ENCODE measurements around the gene ERMP1. TPM values are rescaled to one million over a fixed set of nuclear protein-coding genes. Genes with fewer than 3 reads are reported as not detected.

ERMP1 gene
- polyA plus RNA-seq, 3 donors = 2.5 to 3.7 (median 3.6) TPM

DNA sequence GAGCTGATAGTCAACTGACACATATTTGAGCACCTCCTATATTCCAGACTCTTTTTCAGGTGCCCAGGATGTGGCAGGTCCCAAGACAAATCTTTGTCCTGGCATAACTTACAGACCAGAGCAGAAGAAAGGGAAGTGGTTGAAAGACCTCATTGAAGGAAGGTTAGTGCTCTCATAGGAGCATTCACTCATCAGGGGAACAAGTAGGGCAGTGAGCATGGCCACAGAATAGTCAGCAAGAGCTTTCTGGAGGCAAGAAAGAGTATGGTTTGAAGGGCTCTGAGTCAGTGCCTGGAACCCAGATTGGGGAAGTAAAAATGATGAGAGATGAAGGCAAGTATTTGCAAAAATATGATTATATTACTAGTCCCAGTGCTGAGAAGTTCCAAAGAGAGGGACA is 25.0 kb upstream of the ERMP1 start:
- no peak overlapping the region for H3K4me3 ChIP-seq (replicated peaks in 1 of 3; ENCODE audit: low read depth in 2 of 3, low read length in 3 of 3)
- no peaks in the 10 kb centered on the region for H3K27me3 Mint-ChIP-seq (ENCODE audit: low read depth in 3 of 3)
- H3K9me3 Mint-ChIP-seq = peaks cover 0 to 7% (median 0%) of the 10 kb centered on the region in 7 donors
- H3K36me3 Mint-ChIP-seq = peaks cover 0 to 1% of the 10 kb centered on the region in 2 donors
- no peaks in the 10 kb centered on the region for H3K27me3 ChIP-seq (ENCODE audit: control insufficient read depth in 2 of 2, insufficient read depth in 2 of 2, low read length in 2 of 2)
- intact Hi-C loops (cut with micrococcal nuclease) = no loop called here
- peak overlapping the region in 3 of 7 donors; percentile 3 to 64 (median 38) for H3K27ac Mint-ChIP-seq
- no peak overlapping the region for H2AFZ ChIP-seq (ENCODE audit: insufficient read depth, low read depth, low read length, poor library complexity, severe bottlenecking)
- no peaks in the 10 kb centered on the region for H3K36me3 ChIP-seq (replicated peaks in 1 of 2; ENCODE audit: control insufficient read depth in 1 of 2, insufficient read depth in 2 of 2, low read length in 2 of 2)
- H3K79me2 ChIP-seq (ENCODE audit: insufficient read depth, low read length) = no peaks in the 10 kb centered on the region
- no peaks in the 10 kb centered on the region for H4K20me1 ChIP-seq (ENCODE audit: insufficient read depth, low read length)
- TF ChIP-seq, protein P1, sequence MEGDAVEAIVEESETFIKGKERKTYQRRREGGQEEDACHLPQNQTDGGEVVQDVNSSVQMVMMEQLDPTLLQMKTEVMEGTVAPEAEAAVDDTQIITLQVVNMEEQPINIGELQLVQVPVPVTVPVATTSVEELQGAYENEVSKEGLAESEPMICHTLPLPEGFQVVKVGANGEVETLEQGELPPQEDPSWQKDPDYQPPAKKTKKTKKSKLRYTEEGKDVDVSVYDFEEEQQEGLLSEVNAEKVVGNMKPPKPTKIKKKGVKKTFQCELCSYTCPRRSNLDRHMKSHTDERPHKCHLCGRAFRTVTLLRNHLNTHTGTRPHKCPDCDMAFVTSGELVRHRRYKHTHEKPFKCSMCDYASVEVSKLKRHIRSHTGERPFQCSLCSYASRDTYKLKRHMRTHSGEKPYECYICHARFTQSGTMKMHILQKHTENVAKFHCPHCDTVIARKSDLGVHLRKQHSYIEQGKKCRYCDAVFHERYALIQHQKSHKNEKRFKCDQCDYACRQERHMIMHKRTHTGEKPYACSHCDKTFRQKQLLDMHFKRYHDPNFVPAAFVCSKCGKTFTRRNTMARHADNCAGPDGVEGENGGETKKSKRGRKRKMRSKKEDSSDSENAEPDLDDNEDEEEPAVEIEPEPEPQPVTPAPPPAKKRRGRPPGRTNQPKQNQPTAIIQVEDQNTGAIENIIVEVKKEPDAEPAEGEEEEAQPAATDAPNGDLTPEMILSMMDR (IDR thresholded peaks at IDR 0.05) = no peak
- H3K4me1 Mint-ChIP-seq = peaks cover 8% of the 10 kb centered on the region
- no peak overlapping the region for H3K9ac ChIP-seq (ENCODE audit: insufficient read depth, low read length, poor library complexity, severe bottlenecking)
- H3K27ac ChIP-seq (ENCODE audit: low read depth in 1 of 2, low read length in 2 of 2) = no peak overlapping the region
- H3K4me1 ChIP-seq (ENCODE audit: control insufficient read depth in 1 of 2, insufficient read depth in 2 of 2, low read length in 2 of 2) = peaks cover 0 to 6% of the 10 kb centered on the region in 2 donors
- H3K4me2 ChIP-seq (replicated peaks; ENCODE audit: extremely low read depth, low read length, poor library complexity, severe bottlenecking) = no peak overlapping the region
- no peak overlapping the region for H3K4me3 Mint-ChIP-seq
- peak; percentile 22 to 41 (median 28) for DNase-seq
- H3K9me3 ChIP-seq (replicated peaks in 1 of 2; ENCODE audit: control insufficient read depth in 1 of 2, insufficient read depth in 1 of 2, low read length in 2 of 2) = no peaks in the 10 kb centered on the region

DNA sequence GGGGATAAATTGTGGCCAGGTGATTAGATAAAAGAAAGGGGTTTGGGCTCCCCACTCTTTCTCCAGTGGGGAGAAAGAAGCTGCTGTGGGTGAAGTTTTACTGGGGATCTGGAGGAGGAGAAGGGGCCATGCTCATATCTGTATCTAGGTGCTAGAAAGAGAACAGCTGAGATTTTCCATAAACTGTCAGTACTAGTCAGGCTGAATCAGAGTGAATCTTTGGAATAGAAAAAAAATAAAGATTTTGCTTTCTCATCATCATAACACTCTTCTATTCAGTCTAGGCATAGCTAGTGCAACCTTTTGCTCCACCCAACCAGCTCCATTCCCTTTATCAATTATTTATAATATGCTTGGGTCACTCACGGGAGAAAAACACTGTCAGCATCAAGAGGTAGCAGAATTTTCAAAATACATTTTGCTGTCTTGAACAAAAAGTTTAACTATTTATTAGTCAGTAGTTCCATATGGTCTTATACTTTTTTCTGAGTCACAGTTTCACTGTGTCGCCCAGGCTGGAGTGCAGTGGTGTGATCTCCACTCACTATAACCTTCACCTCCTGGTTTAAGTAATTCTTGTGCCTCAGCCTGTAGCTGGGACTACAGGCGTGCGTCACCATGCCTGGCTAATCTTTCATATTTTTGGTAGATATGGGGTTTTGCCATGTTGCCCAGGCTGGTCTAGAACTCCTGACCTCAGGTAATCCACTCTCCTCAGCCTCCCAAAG is 21.3 kb upstream of the ERMP1 start:
- Mint-ChIP-seq H3K9me3 (peaks cover 0 to 7% (median 0%) of the 10 kb centered on the region in 7 donors), H3K4me3 (no peak overlapping the region), H3K36me3 (peaks cover 0 to 4% of the 10 kb centered on the region in 2 donors), H3K27me3 (ENCODE audit: low read depth in 3 of 3) (no peaks in the 10 kb centered on the region), H3K4me1 (peaks cover 38% of the 10 kb centered on the region), H3K27ac (peak overlapping the region in 1 of 7 donors; percentile 30)
- no peaks in the 10 kb centered on the region for H3K27me3 ChIP-seq (ENCODE audit: control insufficient read depth in 2 of 2, insufficient read depth in 2 of 2, low read length in 2 of 2)
- WGBS (ENCODE audit: insufficient coverage) = no CpG with 5 or more reads among the region's 4 CpGs
- TF ChIP-seq, protein P1 (IDR thresholded peaks at IDR 0.05) = no peak
- no peak overlapping the region for H3K4me3 ChIP-seq (replicated peaks in 1 of 3; ENCODE audit: low read depth in 2 of 3, low read length in 3 of 3)
- no peak overlapping the region for H3K9ac ChIP-seq (ENCODE audit: insufficient read depth, low read length, poor library complexity, severe bottlenecking)
- DNase-seq = no peak
- H3K36me3 ChIP-seq (replicated peaks in 1 of 2; ENCODE audit: control insufficient read depth in 1 of 2, insufficient read depth in 2 of 2, low read length in 2 of 2) = no peaks in the 10 kb centered on the region
- H3K9me3 ChIP-seq (replicated peaks in 1 of 2; ENCODE audit: control insufficient read depth in 1 of 2, insufficient read depth in 1 of 2, low read length in 2 of 2) = no peaks in the 10 kb centered on the region
- peaks cover 24 to 38% of the 10 kb centered on the region in 2 donors for H3K4me1 ChIP-seq (ENCODE audit: control insufficient read depth in 1 of 2, insufficient read depth in 2 of 2, low read length in 2 of 2)
- H2AFZ ChIP-seq (ENCODE audit: insufficient read depth, low read depth, low read length, poor library complexity, severe bottlenecking) = no peak overlapping the region
- no peaks in the 10 kb centered on the region for H3K79me2 ChIP-seq (ENCODE audit: insufficient read depth, low read length)
- intact Hi-C loops (cut with micrococcal nuclease) = no loop called here
- no peak overlapping the region for H3K4me2 ChIP-seq (replicated peaks; ENCODE audit: extremely low read depth, low read length, poor library complexity, severe bottlenecking)
- no peak overlapping the region for H3K27ac ChIP-seq (ENCODE audit: low read depth in 1 of 2, low read length in 2 of 2)
- no peaks in the 10 kb centered on the region for H4K20me1 ChIP-seq (ENCODE audit: insufficient read depth, low read length)

Measured in CD14-positive monocyte (primary cell).